H9 (cell line): ENCODE results near the gene PLIN3. TPM values are rescaled to one million over a fixed set of nuclear protein-coding genes. Genes with fewer than 3 reads are reported as not detected.

Source experiments
- DNase-seq: peaks from one replicate; pipeline ENCODE4 v3.0.0-alpha.2; 2017
- H2AFZ ChIP-seq: one replicate; pipeline ENCODE4 v1.6.1; 2013; ENCODE audit warnings: mild to moderate bottlenecking, low read length, control low read depth, moderate library complexity
- H2AK5ac ChIP-seq: 2 replicates; pipeline ENCODE4 v1.6.1; 2013; ENCODE audit warnings: low read length, control low read depth, mixed read lengths; ENCODE audit not compliant: insufficient read length
- H2BK120ac ChIP-seq: one replicate; pipeline ENCODE4 v1.6.1; 2013; ENCODE audit warnings: low read depth, mild to moderate bottlenecking, low read length, control low read depth, inconsistent platforms; ENCODE audit not compliant: poor library complexity, severe bottlenecking
- H2BK12ac ChIP-seq: 2 replicates; pipeline ENCODE4 v1.6.1; 2013; ENCODE audit warnings: low read length, control low read depth, mixed read lengths, low read depth; ENCODE audit not compliant: insufficient read length
- H2BK15ac ChIP-seq: 2 replicates; pipeline ENCODE4 v1.6.1; 2013; ENCODE audit warnings: low read depth, low read length, control low read depth
- H2BK20ac ChIP-seq: one replicate; pipeline ENCODE4 v1.6.1; 2013; ENCODE audit warnings: low read depth, mild to moderate bottlenecking, low read length, control low read depth, inconsistent platforms; ENCODE audit not compliant: poor library complexity, severe bottlenecking
- H2BK5ac ChIP-seq: 2 replicates; pipeline ENCODE4 v1.6.1; 2013; ENCODE audit warnings: low read length, control low read depth, mixed read lengths; ENCODE audit not compliant: insufficient read length
- H3K14ac ChIP-seq: 2 replicates; pipeline ENCODE4 v1.6.1; 2013; ENCODE audit warnings: low read length, control low read depth; ENCODE audit not compliant: insufficient read depth
- H3K18ac ChIP-seq: 2 replicates; pipeline ENCODE4 v1.6.1; 2013; ENCODE audit warnings: low read depth, mild to moderate bottlenecking, mixed read lengths, low read length, control low read depth; ENCODE audit not compliant: insufficient read length
- H3K23ac ChIP-seq: 2 replicates; pipeline ENCODE4 v1.6.1; 2013; ENCODE audit warnings: low read length, control low read depth, mixed read lengths, low read depth; ENCODE audit not compliant: insufficient read length
- H3K23me2 ChIP-seq: 2 replicates; pipeline ENCODE4 v1.6.1; 2013; ENCODE audit warnings: low read depth, mild to moderate bottlenecking, mixed read lengths, low read length, control low read depth; ENCODE audit not compliant: insufficient read length, poor library complexity, severe bottlenecking
- H3K27ac ChIP-seq: 2 replicates; pipeline ENCODE4 v1.5.1; 2013; ENCODE audit warnings: low read length, control low read depth, mixed read lengths, low read depth; ENCODE audit not compliant: insufficient read length
- H3K27me3 ChIP-seq: 2 replicates; pipeline ENCODE4 v1.6.1; 2013; ENCODE audit warnings: low read length, control low read depth, inconsistent platforms; ENCODE audit not compliant: insufficient read depth
- H3K4ac ChIP-seq: 2 replicates; pipeline ENCODE4 v1.6.1; 2013; ENCODE audit warnings: low read depth, mild to moderate bottlenecking, control low read depth, inconsistent platforms, low read length, moderate library complexity
- H3K4me1 ChIP-seq: 2 replicates; pipeline ENCODE4 v1.6.1; 2013; ENCODE audit warnings: low read length, control low read depth, inconsistent platforms; ENCODE audit not compliant: insufficient read depth
- H3K4me2 ChIP-seq: 2 replicates; pipeline ENCODE4 v1.6.1; 2013; ENCODE audit warnings: low read length, control low read depth, mixed read lengths; ENCODE audit not compliant: insufficient read length, insufficient read depth
- H3K56ac ChIP-seq: 2 replicates; pipeline ENCODE4 v1.6.1; 2013; ENCODE audit warnings: low read depth, mild to moderate bottlenecking, mixed read lengths, low read length, control low read depth; ENCODE audit not compliant: insufficient read length
- H3K79me1 ChIP-seq: 2 replicates; pipeline ENCODE4 v1.6.1; 2013; ENCODE audit warnings: low read depth, mild to moderate bottlenecking, moderate library complexity, low read length, control low read depth, inconsistent platforms; ENCODE audit not compliant: insufficient read depth, poor library complexity, severe bottlenecking
- H3K79me2 ChIP-seq: 2 replicates; pipeline ENCODE4 v1.6.1; 2013; ENCODE audit warnings: low read length, control low read depth, inconsistent platforms; ENCODE audit not compliant: insufficient read depth
- H3K9ac ChIP-seq: 2 replicates; pipeline ENCODE4 v1.6.1; 2013; ENCODE audit warnings: low read length, control low read depth, mixed read lengths; ENCODE audit not compliant: insufficient read length; ENCODE audit errors: extremely low read depth
- H3K9me3 ChIP-seq: one replicate; pipeline ENCODE4 v1.6.1; 2013; ENCODE audit warnings: low read depth, low read length, inconsistent platforms; ENCODE audit not compliant: control insufficient read depth
- H3T11ph ChIP-seq: one replicate; pipeline ENCODE4 v1.6.1; 2013; ENCODE audit warnings: mild to moderate bottlenecking, low read length, control low read depth, inconsistent platforms
- H4K20me1 ChIP-seq: one replicate; pipeline ENCODE4 v1.6.1; 2013; ENCODE audit not compliant: control insufficient read depth, insufficient read length, insufficient read depth
- H4K5ac ChIP-seq: 2 replicates; pipeline ENCODE4 v1.6.1; 2013; ENCODE audit warnings: low read depth, mild to moderate bottlenecking, mixed read lengths, low read length, control low read depth; ENCODE audit not compliant: insufficient read length
- H4K8ac ChIP-seq: replicated peaks from 2 replicates; pipeline ENCODE4 v1.6.1; 2013; ENCODE audit warnings: low read length, control low read depth, mixed read lengths, low read depth; ENCODE audit not compliant: insufficient read length
- H4K91ac ChIP-seq: 2 replicates; pipeline ENCODE4 v1.6.1; 2013; ENCODE audit warnings: low read depth, mild to moderate bottlenecking, moderate library complexity, mixed read lengths, low read length, control low read depth; ENCODE audit not compliant: insufficient read length
- H3K27ac Mint-ChIP-seq, 3 experiments: 2 replicates in 2 of 3; 3 replicates in 1 of 3; pipeline ENCODE4 v1.8.0; 2020 to 2021; ENCODE audit warnings: mixed read lengths in 3 of 3, mild to moderate bottlenecking in 1 of 3, moderate library complexity in 1 of 3
- H3K27me3 Mint-ChIP-seq: 2 replicates; pipeline ENCODE4 v1.8.0; 2021; ENCODE audit warnings: low read depth, mild to moderate bottlenecking, moderate library complexity, mixed read lengths
- H3K36me3 Mint-ChIP-seq, 3 experiments: 2 replicates in 2 of 3; 3 replicates in 1 of 3; pipeline ENCODE4 v1.8.0; 2020 to 2021; ENCODE audit warnings: low read depth in 3 of 3, mixed read lengths in 3 of 3; ENCODE audit not compliant: insufficient read depth in 1 of 3
- H3K4me1 Mint-ChIP-seq, 2 experiments: 2 replicates each; pipeline ENCODE4 v1.8.0; 2020; ENCODE audit warnings: mixed read lengths in 2 of 2
- H3K4me3 Mint-ChIP-seq, 2 experiments: 2 replicates in 1 of 2; 3 replicates in 1 of 2; pipeline ENCODE4 v1.8.0; 2020 to 2021; ENCODE audit warnings: mild to moderate bottlenecking in 2 of 2, mixed read lengths in 2 of 2, moderate library complexity in 1 of 2
- H3K9me3 Mint-ChIP-seq, 2 experiments: 2 replicates in 1 of 2; 3 replicates in 1 of 2; pipeline ENCODE4 v1.8.0; 2020; ENCODE audit warnings: mild to moderate bottlenecking in 2 of 2, mixed read lengths in 2 of 2, moderate library complexity in 1 of 2
- WGBS: extraction: QIAGEN DNeasy Blood & Tissue Kit; methylation state at CpG from one replicate; pipeline ENCODE4 v1.1.7; 2013; ENCODE audit warnings: missing lambda C conversion rate, low lambda C conversion rate, mixed read lengths; ENCODE audit not compliant: insufficient read length; ENCODE audit errors: extremely low coverage; 5-methylcytosine and 5-hydroxymethylcytosine counted together
- total RNA-seq: library from RNA; stranded (reverse); gene quantifications from 2 replicates; pipeline ENCODE4 v1.2.1, GENCODE V29; 2021
- TF ChIP-seq, protein P1 (sequence below): fragments of 200-600 bp; sonication (generic); conservative IDR thresholded peaks from 3 replicates; pipeline ENCODE4 v1.8.0; 2021; ENCODE audit warnings: antibody characterized with exemption, mild to moderate bottlenecking

Gene PLIN3
- total RNA-seq, 1 experiment from 2014 or later: 61.8 TPM

DNA sequence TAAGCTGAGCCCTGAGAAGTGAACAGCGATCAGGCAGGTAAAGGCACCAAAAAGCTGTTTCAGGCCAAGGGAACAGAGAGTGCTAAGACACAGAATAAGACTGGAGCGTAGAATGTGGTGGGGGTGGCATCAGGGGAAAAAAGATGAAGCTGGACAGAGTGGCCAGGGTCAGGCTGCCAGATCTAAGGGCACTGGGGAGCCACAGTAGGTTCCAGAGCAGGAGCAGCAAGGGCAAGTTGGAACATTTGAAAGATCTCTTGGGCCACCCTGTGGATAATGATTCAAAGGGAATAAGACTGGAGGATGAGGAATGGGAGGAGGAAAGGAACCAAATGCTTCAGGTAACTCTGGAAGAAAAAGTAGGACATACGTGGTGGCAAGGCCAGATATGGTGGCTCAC lies 6.5 kb upstream of the PLIN3 start:
- no peaks in the 10 kb centered on the region for H4K20me1 ChIP-seq
- H2BK12ac ChIP-seq: no peak overlapping the region
- H4K91ac ChIP-seq: no peak overlapping the region
- H3T11ph ChIP-seq: no peak overlapping the region
- H2AK5ac ChIP-seq: no peak overlapping the region
- H3K79me1 ChIP-seq: no peaks in the 10 kb centered on the region
- H3K4me2 ChIP-seq: no peak overlapping the region
- H3K18ac ChIP-seq: no peak overlapping the region
- no peak overlapping the region for H3K27ac ChIP-seq
- no peak overlapping the region for H3K9ac ChIP-seq
- no peaks in the 10 kb centered on the region for H3K9me3 ChIP-seq
- Mint-ChIP-seq H3K9me3 (peaks cover 0 to 6% of the 10 kb centered on the region in 2 experiments; a peak in 1 of 5 replicates), H3K4me3 (no peak overlapping the region), H3K27ac (peak overlapping the region in 1 of 3 experiments; percentile 22; a peak in 1 of 7 replicates), H3K4me1 (peaks cover 15 to 22% of the 10 kb centered on the region in 2 experiments), H3K36me3 (no peaks in the 10 kb centered on the region; a peak in 1 of 7 replicates), H3K27me3 (no peaks in the 10 kb centered on the region; the same call in 1 of the 2 replicates)
- H3K23me2 ChIP-seq: no peaks in the 10 kb centered on the region
- no peak overlapping the region for H3K4ac ChIP-seq
- no peak overlapping the region for H4K8ac ChIP-seq
- H3K27me3 ChIP-seq: no peaks in the 10 kb centered on the region
- H2BK15ac ChIP-seq: no peak overlapping the region
- no peaks in the 10 kb centered on the region for H3K4me1 ChIP-seq
- H2AFZ ChIP-seq: no peak overlapping the region
- H3K56ac ChIP-seq: no peak overlapping the region
- no peak overlapping the region for H2BK120ac ChIP-seq
- TF ChIP-seq, protein P1, sequence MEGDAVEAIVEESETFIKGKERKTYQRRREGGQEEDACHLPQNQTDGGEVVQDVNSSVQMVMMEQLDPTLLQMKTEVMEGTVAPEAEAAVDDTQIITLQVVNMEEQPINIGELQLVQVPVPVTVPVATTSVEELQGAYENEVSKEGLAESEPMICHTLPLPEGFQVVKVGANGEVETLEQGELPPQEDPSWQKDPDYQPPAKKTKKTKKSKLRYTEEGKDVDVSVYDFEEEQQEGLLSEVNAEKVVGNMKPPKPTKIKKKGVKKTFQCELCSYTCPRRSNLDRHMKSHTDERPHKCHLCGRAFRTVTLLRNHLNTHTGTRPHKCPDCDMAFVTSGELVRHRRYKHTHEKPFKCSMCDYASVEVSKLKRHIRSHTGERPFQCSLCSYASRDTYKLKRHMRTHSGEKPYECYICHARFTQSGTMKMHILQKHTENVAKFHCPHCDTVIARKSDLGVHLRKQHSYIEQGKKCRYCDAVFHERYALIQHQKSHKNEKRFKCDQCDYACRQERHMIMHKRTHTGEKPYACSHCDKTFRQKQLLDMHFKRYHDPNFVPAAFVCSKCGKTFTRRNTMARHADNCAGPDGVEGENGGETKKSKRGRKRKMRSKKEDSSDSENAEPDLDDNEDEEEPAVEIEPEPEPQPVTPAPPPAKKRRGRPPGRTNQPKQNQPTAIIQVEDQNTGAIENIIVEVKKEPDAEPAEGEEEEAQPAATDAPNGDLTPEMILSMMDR: no peak
- no peak overlapping the region for H3K14ac ChIP-seq
- no peak overlapping the region for H2BK20ac ChIP-seq
- no peak overlapping the region for H3K23ac ChIP-seq
- no peak overlapping the region for H2BK5ac ChIP-seq
- H4K5ac ChIP-seq: no peak overlapping the region
- no CpG with 5 or more reads among the region's 3 CpGs for WGBS
- H3K79me2 ChIP-seq: no peaks in the 10 kb centered on the region
- no peak for DNase-seq
